ENCODE data around the gene RAP1GAP2. TPM values are rescaled to one million over a fixed set of nuclear protein-coding genes. Genes with fewer than 3 reads are reported as not detected.

RAP1GAP2 gene
- total RNA-seq, 2 experiments from 2014 or later = 11.3 to 28.2 TPM

- BruUV-seq (replicated peaks) = no TSS peak
- no peaks in the 10 kb centered on the region for H3K9me3 ChIP-seq (ENCODE audit: low read length)
- H3K79me2 ChIP-seq (ENCODE audit: insufficient read depth, low read depth, low read length) = no peaks in the 10 kb centered on the region
- no peaks in the 10 kb centered on the region for H3K9me2 ChIP-seq (ENCODE audit: insufficient read depth, low read length)
- H3K4me1 ChIP-seq (ENCODE audit: insufficient read depth, low read length, poor library complexity, severe bottlenecking) = peaks cover 12% of the 10 kb centered on the region
- DNase-seq (ENCODE audit: low spot score) = no peak
- no peak overlapping the region for H3K4me3 ChIP-seq (ENCODE audit: low read depth, low read length, poor library complexity, severe bottlenecking)
- no peaks in the 10 kb centered on the region for H3K36me3 ChIP-seq (ENCODE audit: insufficient read depth, low read length)
- ChIA-PET POLR2A (interaction anchor here (0.7 to 1.3 kb wide), 2 partner anchors 10 to 13 kb away, joined by 4 to 5 read pairs; no protein-coding TSS in a partner anchor), CTCF (ENCODE audit: unreplicated experiment) (no interaction called here)
- H3K27ac ChIP-seq (ENCODE audit: low read depth, low read length, poor library complexity, severe bottlenecking) = no peak overlapping the region
- TF ChIP-seq EZH2phosphoT487 (IDR thresholded peaks at IDR 0.05; ENCODE audit: borderline replicate concordance, low read depth, low read length) (no peak), CTCF (conservative IDR thresholded peaks at IDR 0.05; ENCODE audit: low read length) (peak; percentile 29; the same call in 1 of the 2 replicates)
- no peak overlapping the region for H3K4me2 ChIP-seq (ENCODE audit: low read length)
- H2AFZ ChIP-seq (ENCODE audit: low read length) = no peak overlapping the region
- intact Hi-C loops (cut with micrococcal nuclease; ENCODE audit: unreplicated experiment) = no loop called here
- H4K20me1 ChIP-seq (ENCODE audit: insufficient read depth, low read length) = no peaks in the 10 kb centered on the region
These were observed 3.7 kb upstream of the RAP1GAP2 start for GRCh38 chr17:2792366-2793169.

- no peak for DNase-seq (ENCODE audit: low spot score)
- intact Hi-C loops (cut with micrococcal nuclease; ENCODE audit: unreplicated experiment) = no loop called here
- peaks cover 12% of the 10 kb centered on the region for H3K4me1 ChIP-seq (ENCODE audit: insufficient read depth, low read length, poor library complexity, severe bottlenecking)
- no peak for TF ChIP-seq CTCF (conservative IDR thresholded peaks at IDR 0.05; ENCODE audit: low read length)
- TF ChIP-seq EZH2phosphoT487 (IDR thresholded peaks at IDR 0.05; ENCODE audit: borderline replicate concordance, low read depth, low read length) = no peak
- H3K36me3 ChIP-seq (ENCODE audit: insufficient read depth, low read length) = no peaks in the 10 kb centered on the region
- peak overlapping the region; percentile 43 for H3K4me2 ChIP-seq (ENCODE audit: low read length)
- no peaks in the 10 kb centered on the region for H3K79me2 ChIP-seq (ENCODE audit: insufficient read depth, low read depth, low read length)
- ChIA-PET CTCF (ENCODE audit: unreplicated experiment) (no interaction called here), POLR2A (no interaction called here)
- H2AFZ ChIP-seq (ENCODE audit: low read length) = peak overlapping the region; percentile 45; the same call in 1 of the 2 replicates
- no peak overlapping the region for H3K27ac ChIP-seq (ENCODE audit: low read depth, low read length, poor library complexity, severe bottlenecking)
- H4K20me1 ChIP-seq (ENCODE audit: insufficient read depth, low read length) = no peaks in the 10 kb centered on the region
- H3K4me3 ChIP-seq (ENCODE audit: low read depth, low read length, poor library complexity, severe bottlenecking) = no peak overlapping the region
- H3K9me2 ChIP-seq (ENCODE audit: insufficient read depth, low read length) = no peaks in the 10 kb centered on the region
- BruUV-seq (replicated peaks) = no TSS peak
- H3K9me3 ChIP-seq (ENCODE audit: low read length) = no peaks in the 10 kb centered on the region
These were observed 2.0 kb upstream of the RAP1GAP2 start for GRCh38 chr17:2794111-2794803.
